ENCODE measurements around the gene KLHDC9. TPM values are rescaled to one million over a fixed set of nuclear protein-coding genes. Genes with fewer than 3 reads are reported as not detected.

Gene KLHDC9
- total and polyA plus RNA-seq, 12 donors: 0.83 to 17.7 (median 7.1) TPM

- no peaks in the 10 kb centered on the region for H3K36me3 ChIP-seq
- ATAC-seq: no peak
- H3K27me3 ChIP-seq: peaks cover 0 to 18% (median 9%) of the 10 kb centered on the region in 7 donors
- intact Hi-C loops (cut with DNase I): no loop called here
- H3K4me3 ChIP-seq: no peak overlapping the region
- H3K9me3 ChIP-seq: no peaks in the 10 kb centered on the region
- 83 to 86% methylated on average over 2 of the region's 2 CpGs for whole genome bisulfite sequencing, 2 donors
- no peak for TF ChIP-seq CTCF (IDR thresholded peaks at IDR 0.05)
- no peak for DNase-seq
- peaks cover 0 to 22% (median 0%) of the 10 kb centered on the region in 9 donors for H3K4me1 ChIP-seq
- H3K27ac ChIP-seq: peak overlapping the region in 1 of 10 donors; percentile 65
Observed at GRCh38 chr1:161082483-161082882, 15.7 kb upstream of the KLHDC9 start.

DNA sequence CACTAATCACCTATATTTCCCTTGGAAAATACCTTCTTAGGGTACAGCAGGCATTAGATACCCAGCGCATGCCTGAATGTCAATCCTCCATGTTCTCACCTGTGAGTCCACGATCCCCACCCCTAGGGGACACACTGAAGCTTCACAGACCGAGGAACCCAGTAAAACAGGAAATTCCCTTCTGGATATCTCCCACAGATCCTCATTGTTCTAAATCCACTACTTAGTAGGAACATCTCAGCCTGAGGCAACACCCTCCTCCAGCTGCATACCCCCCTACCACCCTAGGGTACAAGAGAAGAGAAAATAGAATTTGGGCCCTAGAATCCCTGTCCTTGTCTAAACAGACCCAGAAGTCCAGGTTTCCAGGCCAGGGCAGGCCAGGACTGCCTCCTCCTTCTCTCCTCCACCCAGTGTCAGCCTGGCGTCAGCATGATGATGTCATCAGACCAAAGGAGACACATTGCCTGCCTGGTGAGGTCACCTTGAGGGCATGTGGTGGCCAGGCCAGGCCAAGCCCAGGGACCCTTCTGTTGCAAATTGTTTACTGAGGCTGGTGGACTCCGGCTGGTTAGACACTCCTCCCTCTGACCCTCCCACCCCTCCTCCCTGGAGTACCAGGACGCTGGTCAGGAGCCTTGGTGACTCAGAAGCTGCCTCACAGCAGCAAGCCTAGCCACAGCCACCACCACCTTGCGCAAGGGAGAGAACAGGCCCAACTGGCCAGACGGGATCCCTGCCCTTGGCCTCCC, 15.0 kb upstream of the KLHDC9 start:
- ATAC-seq (peak; percentile 40 to 93 (median 76)), DNase-seq (peak in 1 of 2 donors; percentile 69)
- intact Hi-C loops (cut with DNase I): no loop called here
- H3K4me1 ChIP-seq: peaks cover 0 to 22% (median 0%) of the 10 kb centered on the region in 9 donors
- 67 to 70% methylated on average over 8 of the region's 8 CpGs for WGBS, 2 donors
- H3K4me3 ChIP-seq: no peak overlapping the region
- peaks cover 0 to 18% (median 9%) of the 10 kb centered on the region in 7 donors for H3K27me3 ChIP-seq
- H3K36me3 ChIP-seq: no peaks in the 10 kb centered on the region
- TF ChIP-seq CTCF (IDR thresholded peaks at IDR 0.05): no peak
- no peaks in the 10 kb centered on the region for H3K9me3 ChIP-seq
- peak overlapping the region in 1 of 10 donors; percentile 65 for H3K27ac ChIP-seq

GRCh38 chr1:161083748-161084596, 14.2 kb upstream of the KLHDC9 start:
- peaks cover 0 to 13% (median 8%) of the 10 kb centered on the region in 7 donors for H3K27me3 ChIP-seq
- H3K4me3 ChIP-seq: no peak overlapping the region
- peak overlapping the region in 1 of 10 donors; percentile 65 for H3K27ac ChIP-seq
- 71 to 76% methylated on average over 10 of the region's 10 CpGs for WGBS, 2 donors
- no peak for DNase-seq
- ATAC-seq: no peak
- H3K36me3 ChIP-seq: no peaks in the 10 kb centered on the region
- intact Hi-C loops (cut with DNase I): no loop called here
- TF ChIP-seq CTCF (IDR thresholded peaks at IDR 0.05): no peak
- H3K9me3 ChIP-seq: no peaks in the 10 kb centered on the region
- peaks cover 0 to 22% (median 0%) of the 10 kb centered on the region in 9 donors for H3K4me1 ChIP-seq

GRCh38 chr1:161084597-161084988, 13.6 kb upstream of the KLHDC9 start:
- TF ChIP-seq CTCF (IDR thresholded peaks at IDR 0.05): no peak
- H3K27ac ChIP-seq: no peak overlapping the region
- H3K27me3 ChIP-seq: peaks cover 0 to 9% (median 2%) of the 10 kb centered on the region in 7 donors
- H3K4me3 ChIP-seq: no peak overlapping the region
- WGBS, 2 donors: 93 to 100% methylated on average over 1 of the region's 1 CpG
- no peaks in the 10 kb centered on the region for H3K36me3 ChIP-seq
- intact Hi-C loops (cut with DNase I): no loop called here
- ATAC-seq (no peak), DNase-seq (no peak)
- H3K9me3 ChIP-seq: no peaks in the 10 kb centered on the region
- peaks cover 0 to 22% (median 0%) of the 10 kb centered on the region in 9 donors for H3K4me1 ChIP-seq

All from heart right ventricle (tissue), 16 donors.